ENCODE data around the gene ARMC5.

The ARMC5 gene

DNA sequence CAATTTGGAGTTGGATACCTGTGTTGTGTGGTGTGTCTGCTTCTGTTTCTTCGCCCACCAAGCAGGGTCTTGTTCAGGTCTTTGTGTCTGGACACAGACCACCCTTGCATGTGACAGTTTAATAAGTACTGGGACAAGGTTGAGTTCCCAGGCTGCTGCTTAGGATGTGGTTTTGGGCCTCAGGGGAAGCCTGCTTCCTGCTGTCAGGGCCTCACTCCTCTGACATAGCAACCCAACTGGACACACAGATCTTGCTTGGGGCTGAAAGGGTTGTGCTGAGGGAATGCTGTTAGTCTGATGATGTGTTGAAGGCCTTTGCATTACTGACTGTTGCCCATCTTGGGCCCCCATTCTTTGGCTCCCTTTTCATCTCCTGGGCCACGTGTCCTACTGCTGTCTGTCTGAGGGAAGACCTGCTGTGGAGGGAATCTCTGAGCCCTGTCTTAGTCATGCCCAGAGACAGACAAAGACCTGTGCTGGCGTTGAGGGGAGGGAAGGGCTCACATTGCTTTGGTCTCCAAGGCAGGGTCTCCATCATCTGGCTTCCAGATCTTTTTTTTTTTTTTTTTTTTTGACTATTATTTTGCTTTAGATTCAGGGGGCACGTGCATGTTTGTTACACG, 8.0 kb downstream of the ARMC5 start:
- Histone ChIP-seq H3K4me3 (ENCODE audit: low read length) (no peak overlapping the region), H3K36me3 (ENCODE audit: control insufficient read depth, low read length) (no peaks in the 10 kb centered on the region), H3K79me2 (ENCODE audit: control insufficient read depth, low read length) (no peaks in the 10 kb centered on the region), H3K4me1 (ENCODE audit: control insufficient read depth, low read length) (peaks cover 10% of the 10 kb centered on the region), H3F3A (ENCODE audit: control insufficient read depth, insufficient read depth) (no peaks in the 10 kb centered on the region), H3K27me3 (ENCODE audit: control insufficient read depth, low read length) (no peaks in the 10 kb centered on the region), H3K9me3 (ENCODE audit: control insufficient read depth, insufficient read depth, low read length) (no peaks in the 10 kb centered on the region), H4K20me1 (ENCODE audit: control insufficient read depth, insufficient read depth, low read depth, low read length) (no peaks in the 10 kb centered on the region), H3K9me2 (replicated peaks; ENCODE audit: control insufficient read depth, low read length) (no peaks in the 10 kb centered on the region), H3K27ac (ENCODE audit: low read depth, low read length) (no peak overlapping the region), H3K4me2 (ENCODE audit: low read length) (peak overlapping the region; percentile 37)
- TF ChIP-seq, protein P1, sequence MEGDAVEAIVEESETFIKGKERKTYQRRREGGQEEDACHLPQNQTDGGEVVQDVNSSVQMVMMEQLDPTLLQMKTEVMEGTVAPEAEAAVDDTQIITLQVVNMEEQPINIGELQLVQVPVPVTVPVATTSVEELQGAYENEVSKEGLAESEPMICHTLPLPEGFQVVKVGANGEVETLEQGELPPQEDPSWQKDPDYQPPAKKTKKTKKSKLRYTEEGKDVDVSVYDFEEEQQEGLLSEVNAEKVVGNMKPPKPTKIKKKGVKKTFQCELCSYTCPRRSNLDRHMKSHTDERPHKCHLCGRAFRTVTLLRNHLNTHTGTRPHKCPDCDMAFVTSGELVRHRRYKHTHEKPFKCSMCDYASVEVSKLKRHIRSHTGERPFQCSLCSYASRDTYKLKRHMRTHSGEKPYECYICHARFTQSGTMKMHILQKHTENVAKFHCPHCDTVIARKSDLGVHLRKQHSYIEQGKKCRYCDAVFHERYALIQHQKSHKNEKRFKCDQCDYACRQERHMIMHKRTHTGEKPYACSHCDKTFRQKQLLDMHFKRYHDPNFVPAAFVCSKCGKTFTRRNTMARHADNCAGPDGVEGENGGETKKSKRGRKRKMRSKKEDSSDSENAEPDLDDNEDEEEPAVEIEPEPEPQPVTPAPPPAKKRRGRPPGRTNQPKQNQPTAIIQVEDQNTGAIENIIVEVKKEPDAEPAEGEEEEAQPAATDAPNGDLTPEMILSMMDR (IDR thresholded peaks at IDR 0.05; ENCODE audit: low read depth, low read length, poor library complexity, severe bottlenecking): no peak
- TF ChIP-seq EZH2phosphoT487 (IDR thresholded peaks at IDR 0.05; ENCODE audit: borderline replicate concordance, low read length): no peak

DNA sequence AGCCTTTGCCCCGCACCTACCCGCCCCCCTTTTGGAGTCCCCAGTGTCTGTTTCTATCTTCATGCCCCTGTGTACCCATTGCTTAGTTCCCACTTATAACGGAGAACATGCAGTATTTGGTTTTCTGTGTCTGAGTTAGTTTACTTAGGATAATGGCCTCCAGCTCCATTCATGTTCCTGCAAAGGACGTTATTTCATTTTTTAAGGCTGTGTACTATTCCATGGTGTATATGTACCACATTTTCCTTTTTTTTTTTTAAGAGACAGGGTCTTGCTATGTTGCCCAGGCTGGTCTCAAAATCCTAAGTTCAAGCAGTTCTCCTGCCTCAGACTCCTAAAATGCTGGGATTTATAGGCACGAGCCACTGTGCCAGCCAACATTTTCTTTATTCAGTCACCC, 8.6 kb downstream of the ARMC5 start:
- Histone ChIP-seq H4K20me1 (ENCODE audit: control insufficient read depth, insufficient read depth, low read depth, low read length) (no peaks in the 10 kb centered on the region), H3K9me2 (replicated peaks; ENCODE audit: control insufficient read depth, low read length) (no peaks in the 10 kb centered on the region), H3K27ac (ENCODE audit: low read depth, low read length) (no peak overlapping the region), H3K4me3 (ENCODE audit: low read length) (no peak overlapping the region), H3K27me3 (ENCODE audit: control insufficient read depth, low read length) (no peaks in the 10 kb centered on the region), H3K4me2 (ENCODE audit: low read length) (no peak overlapping the region), H3K4me1 (ENCODE audit: control insufficient read depth, low read length) (peaks cover 10% of the 10 kb centered on the region), H3K36me3 (ENCODE audit: control insufficient read depth, low read length) (no peaks in the 10 kb centered on the region), H3F3A (ENCODE audit: control insufficient read depth, insufficient read depth) (no peaks in the 10 kb centered on the region), H3K9me3 (ENCODE audit: control insufficient read depth, insufficient read depth, low read length) (no peaks in the 10 kb centered on the region), H3K79me2 (ENCODE audit: control insufficient read depth, low read length) (no peaks in the 10 kb centered on the region)
- no peak for TF ChIP-seq EZH2phosphoT487 (IDR thresholded peaks at IDR 0.05; ENCODE audit: borderline replicate concordance, low read length)
- TF ChIP-seq, protein P1 (IDR thresholded peaks at IDR 0.05; ENCODE audit: low read depth, low read length, poor library complexity, severe bottlenecking): no peak

DNA sequence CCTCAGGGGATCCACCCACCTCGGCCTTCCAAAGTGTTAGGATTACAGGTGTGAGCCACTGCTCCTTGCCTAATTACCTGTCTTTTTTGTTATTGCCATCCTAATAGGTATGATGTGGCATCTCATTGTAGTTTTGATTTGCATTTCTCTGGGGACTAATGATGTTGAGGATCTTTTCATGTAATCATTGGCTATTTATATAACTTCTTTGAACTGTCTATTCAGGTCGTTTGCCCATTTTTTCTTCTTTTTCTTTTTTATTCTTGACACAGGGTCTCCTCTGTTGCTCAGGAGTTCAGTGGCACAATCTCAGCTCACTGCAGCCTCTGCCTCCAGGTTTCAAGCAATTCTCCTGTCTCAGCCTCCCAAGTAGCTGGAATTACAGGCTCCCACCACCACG, 11.3 kb downstream of the ARMC5 start:
- Histone ChIP-seq H3K36me3 (ENCODE audit: control insufficient read depth, low read length) (no peaks in the 10 kb centered on the region), H3K27me3 (ENCODE audit: control insufficient read depth, low read length) (no peaks in the 10 kb centered on the region), H3K4me1 (ENCODE audit: control insufficient read depth, low read length) (peaks cover 10% of the 10 kb centered on the region), H3K4me3 (ENCODE audit: low read length) (no peak overlapping the region), H3K27ac (ENCODE audit: low read depth, low read length) (no peak overlapping the region), H3K9me2 (replicated peaks; ENCODE audit: control insufficient read depth, low read length) (no peaks in the 10 kb centered on the region), H3K4me2 (ENCODE audit: low read length) (no peak overlapping the region), H3K9me3 (ENCODE audit: control insufficient read depth, insufficient read depth, low read length) (no peaks in the 10 kb centered on the region), H4K20me1 (ENCODE audit: control insufficient read depth, insufficient read depth, low read depth, low read length) (no peaks in the 10 kb centered on the region), H3F3A (ENCODE audit: control insufficient read depth, insufficient read depth) (no peaks in the 10 kb centered on the region), H3K79me2 (ENCODE audit: control insufficient read depth, low read length) (no peaks in the 10 kb centered on the region)
- TF ChIP-seq, protein P1 (IDR thresholded peaks at IDR 0.05; ENCODE audit: low read depth, low read length, poor library complexity, severe bottlenecking): no peak
- TF ChIP-seq EZH2phosphoT487 (IDR thresholded peaks at IDR 0.05; ENCODE audit: borderline replicate concordance, low read length): no peak
